GM18517 (cell line): Measurements from ENCODE around the gene SOX14.

Experiments
- ATAC-seq: cut with Tn5 transposase; IDR thresholded peaks from one replicate; pipeline ENCODE4 v1.9.1; 2021; ENCODE audit warnings: mild to moderate bottlenecking, moderate library complexity; ENCODE audit not compliant: unreplicated experiment

SOX14 gene

GRCh38 chr3:137764001-137764433 lies at the start of gene SOX14:
SOX14 (plus strand) TSS chr3:137764315; CDS start chr3:137764785, 470 bp downstream.
- ATAC-seq = no peak

GRCh38 chr3:137714551-137714950 lies 49.6 kb upstream of the SOX14 start:
- no peak for ATAC-seq

DNA sequence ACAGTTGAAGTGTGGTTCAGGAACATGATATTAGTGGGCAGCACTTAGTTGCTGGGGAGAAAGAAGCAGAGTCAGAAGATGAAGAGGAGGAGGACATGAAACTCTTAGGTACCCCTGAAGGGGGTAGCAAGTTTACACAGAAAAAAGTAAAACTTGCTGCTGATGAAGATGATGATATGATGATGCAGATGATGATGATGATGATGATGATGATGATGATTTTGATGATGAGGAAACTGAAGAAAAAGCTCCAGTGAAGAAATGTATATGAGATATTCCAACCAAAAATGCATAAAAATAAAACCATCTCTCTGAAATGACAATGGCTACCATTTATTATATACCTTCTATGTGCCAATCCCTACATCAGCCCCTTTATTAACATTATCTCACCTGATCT lies 39.9 kb upstream of the SOX14 start:
- ATAC-seq = no peak

GRCh38 chr3:137737208-137737607 lies 26.9 kb upstream of the SOX14 start:
- ATAC-seq = no peak

DNA sequence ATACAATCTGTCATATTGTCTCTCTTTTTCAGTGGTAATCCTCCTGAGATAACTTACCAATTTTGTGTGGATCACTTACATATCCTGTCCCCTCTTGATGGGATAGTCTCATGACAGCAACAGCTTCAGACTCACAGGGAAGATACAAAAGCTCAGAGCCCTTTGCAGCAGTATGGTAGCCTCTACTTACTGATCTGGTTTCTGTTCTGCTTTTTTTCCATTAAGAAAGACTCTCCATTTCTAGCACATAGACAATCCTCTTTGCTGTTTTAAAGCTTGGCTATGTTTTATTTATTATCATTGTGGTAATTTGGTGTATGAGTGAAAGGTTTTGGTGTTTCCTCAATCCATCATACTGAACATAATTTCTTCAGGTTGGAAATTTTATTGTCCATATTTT lies 25.4 kb upstream of the SOX14 start:
- ATAC-seq = no peak

DNA sequence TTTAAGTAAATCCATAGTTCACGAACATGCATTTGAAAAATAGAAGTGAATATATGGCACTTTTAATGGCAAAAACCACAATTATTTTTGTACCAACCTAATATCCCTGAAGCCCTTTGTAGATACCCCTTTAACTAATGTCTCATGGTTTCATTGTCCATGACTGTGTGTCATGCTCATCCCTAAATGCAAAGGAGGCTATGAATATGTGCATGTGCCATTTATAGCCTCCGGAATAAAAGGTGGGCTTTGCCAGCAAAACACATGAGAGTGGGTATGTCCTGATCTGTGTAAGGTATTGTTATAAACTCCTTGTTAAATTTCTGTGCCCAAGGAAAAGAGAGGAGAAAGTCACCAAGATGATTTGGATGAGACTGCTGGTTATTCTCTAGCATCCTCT lies 20.5 kb upstream of the SOX14 start:
- ATAC-seq = no peak

GRCh38 chr3:137746808-137747207 lies 17.3 kb upstream of the SOX14 start:
- ATAC-seq = no peak

GRCh38 chr3:137759505-137759904 lies 4.6 kb upstream of the SOX14 start:
- no peak for ATAC-seq

- ATAC-seq = no peak
Measured at GRCh38 chr3:137760341-137761098, 3.6 kb upstream of the SOX14 start.

DNA sequence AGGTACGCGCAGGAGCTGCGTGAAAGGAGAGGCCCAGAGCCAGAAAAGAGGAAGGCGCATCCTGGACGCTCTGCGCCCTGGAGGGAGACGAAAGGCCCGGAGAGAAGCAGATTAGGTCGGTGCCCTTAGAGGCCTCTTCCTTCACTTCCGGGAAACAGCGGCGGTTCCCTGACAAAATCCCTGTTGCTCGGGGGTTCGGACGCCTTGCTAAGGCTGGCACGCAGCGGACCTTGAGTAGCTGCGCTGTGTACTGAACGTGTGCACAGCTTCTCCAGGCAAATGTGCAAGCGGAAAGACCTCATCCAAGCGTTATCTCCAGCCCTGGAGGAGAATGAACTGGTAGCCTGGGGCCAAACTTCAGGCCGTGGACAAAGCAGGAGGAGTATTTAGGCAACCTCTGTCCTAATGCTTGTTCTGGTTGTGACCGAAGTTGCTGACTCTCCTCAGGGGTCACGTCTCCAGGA lies 3.0 kb upstream of the SOX14 start:
- ATAC-seq = no peak

- ATAC-seq = no peak
Measured at GRCh38 chr3:137761563-137762503, 2.3 kb upstream of the SOX14 start.

DNA sequence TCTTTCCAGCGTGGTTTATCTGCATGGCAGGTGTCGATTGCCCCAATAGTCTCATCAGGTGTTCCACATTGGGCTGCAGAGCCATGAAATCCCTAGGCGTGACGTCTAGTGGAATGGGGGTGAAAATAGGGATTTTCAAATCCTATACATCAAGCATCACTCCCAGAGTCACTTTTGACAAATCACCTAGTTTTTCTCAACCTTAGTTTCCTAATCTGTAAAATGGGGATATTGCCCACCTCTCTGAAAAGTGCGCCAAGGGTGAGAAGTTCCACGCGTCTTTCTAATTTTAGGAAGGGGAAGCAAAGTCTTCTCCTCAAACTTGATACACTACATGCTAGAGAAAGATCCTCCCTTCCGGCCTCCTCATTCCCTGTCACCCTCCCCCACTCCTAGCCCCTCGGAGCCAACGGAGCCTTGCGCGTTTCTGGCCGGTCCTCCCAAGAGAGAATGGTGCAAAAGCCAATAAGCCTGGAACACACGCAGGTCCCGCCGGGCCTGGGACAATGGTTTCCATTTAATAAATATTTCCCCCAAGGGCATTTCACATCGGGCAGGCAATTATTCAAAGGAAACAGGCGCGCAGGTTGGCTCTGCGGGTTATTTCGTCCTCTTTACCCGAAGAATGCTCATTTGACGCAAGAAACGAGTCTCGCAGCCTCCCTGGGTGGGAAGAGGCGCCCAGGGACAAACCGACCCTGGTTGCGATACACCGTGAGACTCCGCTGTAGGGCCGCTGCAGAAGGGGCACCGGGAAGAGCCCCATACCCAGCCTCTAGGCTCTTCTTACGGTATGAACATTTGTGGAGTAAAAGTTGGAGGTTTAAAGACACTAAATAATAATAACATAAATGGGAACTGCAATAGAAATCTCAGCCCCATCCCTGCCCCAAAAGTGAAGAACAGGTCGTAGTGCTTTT lies 1.2 kb upstream of the SOX14 start:
- ATAC-seq = no peak

DNA sequence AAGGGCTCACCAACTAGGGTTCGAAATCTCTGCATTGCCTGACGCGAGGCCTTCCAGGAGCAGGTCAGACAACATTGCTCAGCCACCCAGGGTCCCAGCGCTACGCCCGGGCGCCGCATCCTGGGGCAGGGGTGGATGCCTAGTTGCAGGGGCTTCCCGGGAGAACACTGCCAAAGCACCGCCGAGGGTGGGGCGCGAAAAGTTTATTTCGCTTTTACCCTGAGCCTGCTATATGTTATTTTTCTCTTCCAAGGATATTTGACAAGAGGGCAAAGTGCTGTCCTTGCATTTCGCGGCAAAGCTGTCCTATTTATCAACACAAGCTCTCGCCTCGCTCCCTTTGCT lies 549 bp upstream of the SOX14 start:
- ATAC-seq = no peak

- ATAC-seq = no peak
Measured at GRCh38 chr3:137764563-137765309, 621 bp downstream of the SOX14 start.

DNA sequence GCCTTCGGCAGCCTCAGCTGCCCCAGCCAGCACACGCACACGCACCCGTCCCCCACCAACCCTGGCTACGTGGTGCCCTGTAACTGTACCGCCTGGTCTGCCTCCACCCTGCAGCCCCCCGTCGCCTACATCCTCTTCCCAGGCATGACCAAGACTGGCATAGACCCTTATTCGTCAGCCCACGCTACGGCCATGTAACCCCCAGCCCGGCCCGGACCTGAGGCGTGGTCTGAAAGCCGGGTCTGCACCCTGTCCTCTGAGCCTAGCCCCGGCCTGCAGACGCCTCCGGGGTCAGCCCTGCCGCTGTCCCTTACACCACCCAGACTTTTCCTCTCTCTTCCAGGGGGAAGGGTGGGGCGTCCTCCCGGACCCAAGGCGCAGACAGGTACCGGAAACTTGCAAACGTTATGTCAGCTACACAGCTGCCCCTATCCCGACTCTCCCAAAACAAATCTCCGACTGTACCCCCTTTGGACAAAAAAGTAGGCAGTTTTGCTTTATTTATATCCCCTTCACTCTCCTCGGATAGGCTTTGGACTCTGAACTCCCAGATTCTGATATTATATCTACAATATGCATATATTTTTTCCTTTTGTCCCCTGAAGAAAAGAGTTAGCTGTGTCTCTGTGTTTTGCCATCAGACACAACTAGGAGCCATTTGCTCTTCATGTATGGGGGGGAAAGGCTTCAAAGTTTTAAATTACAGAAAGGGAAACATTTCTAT lies 1.4 kb downstream of the SOX14 start:
- no peak for ATAC-seq

- no peak for ATAC-seq
Measured at GRCh38 chr3:137766041-137766875, 2.1 kb downstream of the SOX14 start.

GRCh38 chr3:137766876-137767537 lies 2.9 kb downstream of the SOX14 start:
- no peak for ATAC-seq
